ENCODE results near the gene MED26.

- TF ChIP-seq CTCF (IDR thresholded peaks at IDR 0.05; ENCODE audit: borderline replicate concordance, extremely low read depth, low read length, poor library complexity, severe bottlenecking) (no peak), EZH2 (IDR thresholded peaks at IDR 0.05; ENCODE audit: borderline replicate concordance, low read depth, low read length, severe bottlenecking) (no peak)
These were observed 38.1 kb downstream of the MED26 start for GRCh38 chr19:16589917-16590316.
